ENCODE results near the gene PADI1. TPM values are rescaled to one million over a fixed set of nuclear protein-coding genes. Genes with fewer than 3 reads are reported as not detected.

The PADI1 gene
- total and polyA plus RNA-seq, 2 of the 8 experiments (the other 6 are each of a cell fraction or from before 2014, with no cell fraction given): 0.20 to 0.30 TPM

DNA sequence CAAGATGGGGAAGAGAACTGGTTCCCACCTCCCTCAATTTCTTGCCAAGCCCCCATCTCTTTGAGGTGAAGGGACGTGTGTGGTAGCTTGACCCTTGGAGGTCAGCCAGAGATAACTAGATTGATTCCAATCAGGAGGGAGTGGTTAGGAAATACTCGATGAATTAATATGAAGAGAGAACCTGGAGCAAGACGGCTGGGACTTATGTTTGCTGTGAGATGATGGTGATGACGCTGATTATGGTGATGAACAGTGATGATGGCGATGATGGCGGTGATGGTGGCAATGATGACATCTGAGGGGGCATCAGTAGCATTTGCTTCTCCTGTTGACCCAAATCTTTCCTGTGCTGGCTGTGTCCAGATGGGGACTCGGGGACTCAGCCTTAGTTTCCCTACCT lies 724 bp downstream of the PADI1 start:
- WGBS, 2 experiments (ENCODE audit: extremely low coverage in 1 of 2, insufficient coverage in 1 of 2, insufficient read length in 1 of 2, insufficient replicate concordance in 2 of 2, low coverage in 1 of 2, low lambda C conversion rate in 2 of 2, missing lambda C conversion rate in 1 of 2): 87% methylated on average over 7 of the region's 7 CpGs; no CpG with 5 or more reads in 1 of the 2 experiments
- H4K91ac ChIP-seq (replicated peaks; ENCODE audit: insufficient read length, low read length): no peak overlapping the region
- H2BK15ac ChIP-seq (ENCODE audit: low read length): no peak overlapping the region
- DNase-seq (ENCODE audit: low read depth in 1 of 2, low spot score in 2 of 2) (no peak), FAIRE-seq (no peak)
- no peaks in the 10 kb centered on the region for H3K79me2 ChIP-seq (ENCODE audit: control insufficient read depth in 1 of 2, insufficient read depth in 2 of 2, low read length in 2 of 2)
- no peak overlapping the region for H3K23ac ChIP-seq (ENCODE audit: insufficient read length)
- H3K18ac ChIP-seq (ENCODE audit: extremely low read depth, low read length): no peak overlapping the region; the same call in 1 of the 2 replicates
- no peaks in the 10 kb centered on the region for H3K9me3 ChIP-seq (ENCODE audit: insufficient read depth in 2 of 2, low read depth in 1 of 2, low read length in 1 of 2)
- ChIA-PET CTCF (ENCODE audit: partially characterized antibody) (interaction anchor here (0.6 to 2.2 kb wide), 5 partner anchors 20 to 272 kb away, joined by 3 to 9 read pairs (median 3); no protein-coding TSS in a partner anchor), POLR2A (ENCODE audit: partially characterized antibody) (interaction anchor here (0.8 kb wide), 1 partner anchor 39 kb away, joined by 3 read pairs; no protein-coding TSS in a partner anchor)
- H3K4ac ChIP-seq (replicated peaks; ENCODE audit: insufficient read length, low read depth, low read length): no peak overlapping the region
- no peak overlapping the region for H3K27ac ChIP-seq (ENCODE audit: low read depth, low read length)
- H3K36me3 ChIP-seq (ENCODE audit: control insufficient read depth in 2 of 4, insufficient read depth in 4 of 4, low read length in 3 of 4): no peaks in the 10 kb centered on the region
- H4K8ac ChIP-seq (ENCODE audit: extremely low read depth, insufficient read depth, low read length): no peak overlapping the region
- H3K14ac ChIP-seq (ENCODE audit: insufficient read length): no peak overlapping the region
- no peak overlapping the region for H2AK5ac ChIP-seq (ENCODE audit: low read depth, low read length)
- no peak overlapping the region; a peak in 1 of 7 replicates for H3K9ac ChIP-seq (replicated peaks in 1 of 4; ENCODE audit: extremely low read depth in 1 of 4, low read depth in 3 of 4, low read length in 3 of 4)
- no peak overlapping the region for H2BK12ac ChIP-seq (ENCODE audit: low read depth, low read length)
- no peaks in the 10 kb centered on the region for H3K4me1 ChIP-seq (replicated peaks in 1 of 4; ENCODE audit: control insufficient read depth in 3 of 4, insufficient read depth in 4 of 4, low read length in 3 of 4)
- H3K4me3 ChIP-seq (ENCODE audit: extremely low read depth in 1 of 4, insufficient read depth in 2 of 4, low read depth in 3 of 4, low read length in 4 of 4): no peak overlapping the region
- no peak overlapping the region for H3K56ac ChIP-seq (replicated peaks; ENCODE audit: insufficient read length, low read depth, low read length)
- H4K5ac ChIP-seq (ENCODE audit: insufficient read length, low read depth, low read length): no peak overlapping the region
- H2AFZ ChIP-seq (ENCODE audit: low read length): no peak overlapping the region
- H3K27me3 ChIP-seq (replicated peaks in 1 of 4; ENCODE audit: control insufficient read depth in 3 of 4, extremely low read depth in 1 of 4, insufficient read depth in 3 of 4, low read length in 3 of 4): no peaks in the 10 kb centered on the region
- H3K4me2 ChIP-seq (ENCODE audit: insufficient read depth in 1 of 2, low read depth in 2 of 2, low read length in 2 of 2): no peak overlapping the region
- no peaks in the 10 kb centered on the region for H4K20me1 ChIP-seq (replicated peaks in 1 of 2; ENCODE audit: control insufficient read depth in 1 of 2, insufficient read depth in 2 of 2, low read length in 2 of 2)
- peaks cover 2% of the 10 kb centered on the region; the same call in 1 of the 2 replicates for H3K23me2 ChIP-seq (ENCODE audit: low read depth, low read length)
- no peak overlapping the region for H2BK5ac ChIP-seq (ENCODE audit: low read depth, low read length)
- H3K79me1 ChIP-seq (ENCODE audit: low read depth, low read length): no peaks in the 10 kb centered on the region
- no peak overlapping the region for H2BK120ac ChIP-seq (replicated peaks; ENCODE audit: low read depth, low read length)
- no peak overlapping the region for H2BK20ac ChIP-seq (ENCODE audit: low read length)
- no peak for TF ChIP-seq NRF1 (IDR thresholded peaks at IDR 0.05; ENCODE audit: low read depth, low read length)
- TF ChIP-seq, protein P1, sequence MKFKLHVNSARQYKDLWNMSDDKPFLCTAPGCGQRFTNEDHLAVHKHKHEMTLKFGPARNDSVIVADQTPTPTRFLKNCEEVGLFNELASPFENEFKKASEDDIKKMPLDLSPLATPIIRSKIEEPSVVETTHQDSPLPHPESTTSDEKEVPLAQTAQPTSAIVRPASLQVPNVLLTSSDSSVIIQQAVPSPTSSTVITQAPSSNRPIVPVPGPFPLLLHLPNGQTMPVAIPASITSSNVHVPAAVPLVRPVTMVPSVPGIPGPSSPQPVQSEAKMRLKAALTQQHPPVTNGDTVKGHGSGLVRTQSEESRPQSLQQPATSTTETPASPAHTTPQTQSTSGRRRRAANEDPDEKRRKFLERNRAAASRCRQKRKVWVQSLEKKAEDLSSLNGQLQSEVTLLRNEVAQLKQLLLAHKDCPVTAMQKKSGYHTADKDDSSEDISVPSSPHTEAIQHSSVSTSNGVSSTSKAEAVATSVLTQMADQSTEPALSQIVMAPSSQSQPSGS (IDR thresholded peaks at IDR 0.05; ENCODE audit: low read length): no peak
- no peak for TF ChIP-seq CHD2 (IDR thresholded peaks at IDR 0.05; ENCODE audit: low read length)
- TF ChIP-seq POU5F1 (IDR thresholded peaks at IDR 0.05; ENCODE audit: low read depth, low read length): no peak
- no peak for TF ChIP-seq SIRT6 (IDR thresholded peaks at IDR 0.05; ENCODE audit: low read length)
- no peak for TF ChIP-seq CBX8 (IDR thresholded peaks at IDR 0.05; ENCODE audit: borderline replicate concordance, low read depth, low read length)
- TF ChIP-seq MAFK (IDR thresholded peaks at IDR 0.05; ENCODE audit: low read depth, low read length): no peak
- no peak for TF ChIP-seq HDAC2 (IDR thresholded peaks at IDR 0.05; ENCODE audit: borderline replicate concordance in 1 of 2, low read depth in 2 of 2, low read length in 2 of 2)
- TF ChIP-seq EZH2 (IDR thresholded peaks at IDR 0.05; ENCODE audit: low read depth, low read length, severe bottlenecking): no peak
- no peak for TF ChIP-seq RNF2 (IDR thresholded peaks at IDR 0.05; ENCODE audit: borderline replicate concordance, low read depth, low read length, missing control alignments, poor library complexity, severe bottlenecking)
- no peak for TF ChIP-seq FOSL1 (IDR thresholded peaks at IDR 0.05; ENCODE audit: insufficient read depth, low read depth, low read length)
- no peak for TF ChIP-seq GABPA (IDR thresholded peaks at IDR 0.05; ENCODE audit: borderline replicate concordance, insufficient read depth, low read length)
